Globus pallidus (tissue), 1 donor: Measurements from ENCODE around the gene NPTX1.

ENCODE experiments used
- DNase-seq: peaks from one replicate; pipeline ENCODE4 v3.0.0-alpha.2; 2015; ENCODE audit warnings: low spot score

Gene NPTX1

DNA sequence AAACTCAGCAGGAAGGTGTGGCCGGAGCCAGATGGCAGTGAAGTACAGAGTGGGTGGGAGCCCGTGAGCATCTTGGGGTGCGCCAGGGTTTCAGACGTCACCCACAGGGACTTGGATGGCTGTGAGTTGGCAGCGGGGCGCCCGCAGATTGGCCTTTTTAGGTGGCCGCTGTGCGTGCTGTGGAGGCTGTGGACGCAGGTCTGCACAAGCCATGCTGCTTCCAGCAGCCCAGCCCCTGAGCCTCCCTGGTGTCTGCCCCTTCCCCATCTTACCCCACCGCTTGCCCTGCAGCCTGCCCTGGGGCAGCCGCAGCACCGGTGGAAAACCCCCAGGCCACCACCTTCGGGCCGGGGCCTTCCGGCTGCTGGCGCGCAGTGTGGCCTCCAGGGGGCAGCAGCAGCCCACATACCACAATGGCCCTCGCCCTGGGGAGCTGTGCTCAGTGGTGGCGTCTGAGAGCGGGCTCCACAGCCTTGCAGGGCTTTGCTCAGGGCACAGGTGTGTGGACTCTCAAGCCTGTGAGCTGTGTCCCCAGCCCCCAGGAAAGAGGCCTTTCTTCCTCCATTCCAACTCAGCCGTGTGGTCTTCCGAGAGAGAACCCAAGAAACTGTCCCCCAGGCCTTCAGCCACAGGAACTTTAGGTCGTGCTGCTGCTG, 49.6 kb downstream of the NPTX1 start:
- DNase-seq = peak; percentile 40

DNA sequence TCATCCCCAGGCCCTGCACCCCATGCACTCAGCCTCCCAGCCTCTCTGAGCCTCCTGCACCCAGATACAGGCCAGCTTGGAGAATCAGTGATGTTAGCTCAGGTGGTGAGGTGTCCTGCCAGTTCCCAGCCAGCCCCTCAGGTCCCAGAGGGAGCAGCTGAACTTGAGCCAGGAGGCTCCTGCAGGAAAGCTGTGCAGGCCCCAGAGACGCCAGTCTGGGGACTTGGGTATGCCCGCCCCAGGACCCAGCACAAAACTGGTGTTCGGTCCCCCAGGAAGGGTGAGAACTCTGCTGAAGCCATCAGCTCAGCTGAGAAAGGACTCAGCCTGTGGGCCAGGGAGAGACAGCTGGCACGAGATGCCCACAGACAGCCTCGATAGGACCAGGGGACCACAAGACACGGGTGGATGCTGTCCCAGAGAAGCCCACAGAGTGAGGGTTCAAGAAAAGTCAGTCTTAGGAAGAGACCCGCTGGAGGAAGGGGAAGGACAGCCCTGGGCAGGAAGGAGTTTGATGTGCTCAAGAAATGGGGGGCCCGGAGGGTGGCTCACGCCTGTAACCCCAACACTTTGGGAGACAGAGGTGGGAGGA, 50.5 kb downstream of the NPTX1 start:
- no peak for DNase-seq

DNA sequence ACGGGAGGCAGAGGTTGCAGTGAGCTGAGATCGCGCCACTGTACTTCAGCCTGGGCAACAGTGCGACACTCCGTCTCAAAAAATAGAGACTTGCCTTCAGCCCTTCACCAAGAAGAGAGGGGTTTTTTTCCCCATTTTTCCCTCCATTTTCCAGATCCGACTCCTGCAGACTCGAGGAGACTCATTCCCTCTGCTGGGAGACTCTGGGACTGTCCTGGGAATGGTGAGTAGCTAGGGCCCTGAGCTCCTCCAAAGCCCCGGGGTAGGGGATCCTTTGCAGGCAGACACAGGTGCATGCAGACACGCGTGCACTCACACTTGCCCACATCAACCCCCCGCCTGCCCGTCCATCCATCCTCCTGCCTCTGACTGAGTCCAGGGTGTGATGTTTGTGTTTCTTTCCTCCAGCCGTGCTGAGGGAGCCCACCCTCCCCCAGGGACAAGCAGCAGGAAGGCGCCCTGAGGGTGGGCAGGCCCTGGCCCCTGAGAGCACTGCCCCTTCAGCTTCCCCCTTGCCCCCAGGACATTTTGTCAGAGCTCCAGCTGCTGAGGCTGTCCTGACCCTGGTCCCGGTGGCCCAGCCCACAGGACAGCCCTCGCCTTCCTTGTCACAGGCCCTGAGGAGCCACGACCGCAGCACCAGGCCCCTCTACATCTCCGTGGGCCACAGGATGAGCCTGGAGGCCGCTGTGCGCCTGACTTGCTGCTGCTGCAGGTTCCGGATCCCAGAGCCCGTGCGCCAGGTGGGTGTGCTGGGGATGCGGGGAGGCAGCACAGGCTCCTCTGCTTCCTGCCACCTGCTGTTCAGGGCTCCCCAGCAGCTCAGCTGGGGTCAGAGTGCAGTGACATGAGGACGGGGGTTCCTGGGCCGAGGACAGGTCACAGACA, 51.3 kb downstream of the NPTX1 start:
- DNase-seq = no peak

DNA sequence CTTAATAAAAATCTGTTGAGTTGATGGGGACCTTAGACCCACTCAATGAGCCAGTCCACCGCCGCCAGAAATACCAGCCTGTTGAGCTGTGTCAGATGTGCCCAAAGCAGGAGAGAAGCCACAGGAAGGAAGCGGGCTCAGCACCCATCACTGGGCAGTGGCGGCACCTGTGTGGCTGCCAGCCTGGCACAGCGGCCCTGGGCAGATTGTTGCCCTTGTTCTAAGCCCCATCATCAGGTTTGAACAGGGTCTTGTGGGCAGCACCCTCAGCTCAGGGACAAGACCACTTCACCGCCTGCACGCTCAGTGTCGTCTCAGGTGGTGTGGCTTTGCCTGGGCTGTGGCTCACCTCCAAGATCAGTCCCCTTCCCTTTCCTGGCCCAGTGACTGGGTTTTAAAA, 52.1 kb downstream of the NPTX1 start:
- no peak for DNase-seq

DNA sequence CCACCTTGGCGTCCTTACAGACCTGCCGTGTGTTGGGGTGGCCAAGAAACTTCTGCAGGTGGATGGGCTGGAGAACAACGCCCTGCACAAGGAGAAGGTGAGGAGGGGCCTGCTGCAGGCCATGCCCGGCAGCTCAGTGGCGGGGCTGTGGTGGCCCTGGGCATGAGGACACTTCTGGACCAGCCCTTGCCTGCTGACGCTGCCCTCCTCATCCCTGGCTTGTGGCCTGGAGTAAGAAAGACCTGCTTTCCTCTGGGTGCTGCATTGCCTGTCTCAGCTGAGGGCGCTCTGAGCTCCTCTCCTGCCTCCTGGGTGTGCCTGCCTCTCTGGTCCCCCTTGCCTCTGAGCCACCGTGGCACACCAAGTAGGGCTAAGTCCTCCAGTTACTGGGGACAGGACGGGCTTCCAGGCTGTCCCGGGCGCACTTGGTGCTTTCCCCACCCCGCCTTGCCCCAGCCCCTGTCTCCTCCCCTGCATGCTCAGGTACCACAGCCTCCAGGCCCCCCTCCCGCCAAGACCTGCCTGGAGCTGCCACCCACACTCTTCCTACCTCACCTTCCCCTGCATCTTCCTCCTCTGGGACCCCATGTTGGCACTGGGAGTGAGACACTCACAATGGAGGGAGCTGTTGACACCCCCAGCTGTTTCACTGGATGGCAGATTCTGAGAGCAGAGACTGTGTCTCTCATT, 52.7 kb downstream of the NPTX1 start:
- DNase-seq = no peak

DNA sequence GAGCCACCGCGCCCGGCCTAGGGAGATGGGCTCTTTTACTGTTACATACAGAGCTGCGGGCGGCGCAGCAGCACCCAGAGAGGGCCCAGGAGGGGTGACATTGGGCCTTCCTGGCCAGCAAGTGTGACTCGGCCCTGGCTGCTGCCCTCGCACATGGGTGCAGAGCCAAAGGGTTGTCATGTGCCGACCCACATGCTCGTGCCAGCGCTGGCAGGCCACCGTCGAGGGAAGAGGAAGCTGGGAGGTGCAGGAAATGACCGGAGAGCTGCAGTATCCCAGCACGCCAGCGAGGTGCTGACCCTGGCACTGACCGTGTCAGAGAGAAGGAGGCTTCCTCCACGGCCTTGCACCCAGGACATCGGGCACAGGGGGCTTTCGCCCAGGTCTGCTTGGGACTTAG, 53.4 kb downstream of the NPTX1 start:
- no peak for DNase-seq

DNA sequence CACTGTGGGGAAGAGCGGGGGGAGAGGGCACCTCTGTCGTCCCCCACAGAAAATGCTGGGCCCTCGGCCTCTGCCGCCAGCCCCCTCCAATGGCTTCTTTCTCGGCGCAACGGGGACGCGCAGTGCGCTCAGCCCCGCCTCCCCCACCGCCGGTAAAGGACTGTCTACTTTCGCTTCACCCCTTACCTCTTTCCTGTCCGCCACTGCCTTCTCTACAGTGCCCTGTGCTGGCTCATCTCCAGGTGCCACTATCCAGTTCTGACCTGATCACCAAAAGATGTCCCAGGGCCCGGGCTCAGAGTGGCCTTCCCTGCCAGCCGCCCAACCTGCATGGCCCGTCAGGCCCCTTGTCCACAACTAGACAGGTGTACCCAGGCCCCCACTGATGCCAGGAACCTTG, 54.1 kb downstream of the NPTX1 start:
- DNase-seq = no peak

DNA sequence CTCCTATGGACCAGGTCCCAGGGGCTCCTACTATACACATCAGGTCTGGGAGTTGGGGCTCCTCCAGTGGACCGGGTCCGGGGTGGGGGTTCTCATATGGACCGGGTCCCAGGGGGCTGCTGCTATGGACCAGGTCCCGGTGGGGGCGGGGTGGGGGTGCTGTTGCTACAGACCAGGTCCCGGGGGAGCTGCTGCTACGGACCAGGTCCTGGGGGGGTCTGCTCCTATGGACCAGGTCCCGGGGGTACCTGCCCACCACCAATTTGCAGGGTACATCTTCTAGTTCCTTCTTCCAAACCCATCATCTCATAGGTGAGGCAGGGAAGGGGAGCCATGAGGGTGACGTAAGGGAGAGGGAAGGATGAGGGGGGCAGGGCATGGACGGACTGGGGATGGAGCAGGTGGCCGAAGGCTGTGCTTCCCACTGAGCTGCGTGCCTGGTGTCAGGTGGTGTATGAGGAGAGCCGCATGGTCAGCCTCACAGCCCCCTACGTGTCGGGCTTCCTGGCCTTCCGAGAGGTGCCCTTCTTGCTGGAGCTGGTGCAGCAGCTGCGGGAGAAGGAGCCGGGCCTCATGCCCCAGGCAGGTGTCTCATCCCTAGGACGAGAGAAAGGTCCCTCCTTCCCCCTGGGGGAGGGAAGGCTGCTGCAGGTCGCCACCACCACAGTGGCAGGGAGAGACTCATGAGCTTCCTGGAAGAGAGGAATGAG, 54.9 kb downstream of the NPTX1 start:
- no peak for DNase-seq

DNA sequence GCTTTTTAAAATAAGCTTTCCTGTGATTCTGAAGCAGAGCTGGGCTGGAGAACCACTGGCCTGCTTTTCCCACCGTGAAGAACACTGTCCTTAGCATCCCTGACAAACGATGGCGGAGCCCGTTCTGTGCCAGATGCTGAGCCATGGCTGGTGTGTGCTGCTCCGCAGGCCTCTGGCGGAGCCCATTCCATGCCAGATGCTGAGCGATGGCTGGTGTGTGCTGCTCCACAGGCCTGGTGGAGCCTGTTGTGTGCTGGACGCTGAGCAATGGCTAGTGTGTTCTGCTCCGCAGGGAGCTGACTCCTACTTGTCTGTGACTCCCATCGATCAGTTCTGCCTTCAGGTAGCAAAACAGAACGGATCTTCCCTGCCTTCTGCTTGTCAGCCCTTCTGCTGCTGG, 57.2 kb downstream of the NPTX1 start:
- DNase-seq = no peak

DNA sequence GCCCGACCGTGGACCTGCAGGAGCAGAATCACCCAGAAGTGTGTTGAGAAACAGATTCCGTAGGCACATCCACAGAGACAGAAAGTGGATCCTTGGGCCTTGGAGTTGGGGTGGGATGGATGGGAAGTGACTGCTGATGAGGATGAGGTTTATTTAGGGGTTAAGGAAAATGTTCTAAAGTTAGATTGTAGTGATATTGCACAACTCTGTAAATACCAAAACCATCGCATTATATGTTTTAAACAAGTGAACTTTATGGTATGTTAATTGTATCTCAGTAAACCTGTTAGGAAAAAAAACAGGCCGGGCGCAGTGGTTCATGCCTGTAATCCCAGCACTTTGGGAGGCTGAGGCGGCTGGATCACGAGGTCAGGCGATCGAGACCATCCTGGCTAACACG, 57.8 kb downstream of the NPTX1 start:
- no peak for DNase-seq
